Liver (tissue), 9 donors: ENCODE data around the gene ZNF552. TPM values are rescaled to one million over a fixed set of nuclear protein-coding genes. Genes with fewer than 3 reads are reported as not detected.

Source experiments
- DNase-seq: peaks from one replicate; pipeline ENCODE4 v3.0.0-alpha.2; 2017; ENCODE audit warnings: low spot score
- H3K27ac ChIP-seq, 2 donors: one replicate each; pipeline ENCODE4 v1.7.0; 2013; ENCODE audit warnings: inconsistent platforms in 2 of 2, low read length in 2 of 2, control low read depth in 1 of 2, low read depth in 1 of 2, mild to moderate bottlenecking in 1 of 2
- H3K27me3 ChIP-seq, 4 donors: one replicate each; pipeline versions ENCODE4 v1.6.1 to v1.7.0; 2013; ENCODE audit warnings: low read length in 3 of 4, inconsistent platforms in 1 of 4, mild to moderate bottlenecking in 1 of 4, moderate library complexity in 1 of 4; ENCODE audit not compliant: control insufficient read depth in 4 of 4, insufficient read depth in 4 of 4
- H3K36me3 ChIP-seq, 4 donors: one replicate each; pipeline versions ENCODE4 v1.6.1 to v1.7.0; 2013; ENCODE audit warnings: low read length in 3 of 4, mild to moderate bottlenecking in 3 of 4, low read depth in 1 of 4, moderate library complexity in 1 of 4; ENCODE audit not compliant: control insufficient read depth in 4 of 4, insufficient read depth in 3 of 4
- H3K4me1 ChIP-seq, 4 donors: one replicate each; pipeline versions ENCODE4 v1.6.1 to v1.7.0; 2013; ENCODE audit warnings: low read length in 3 of 4, mild to moderate bottlenecking in 3 of 4, moderate library complexity in 1 of 4; ENCODE audit not compliant: control insufficient read depth in 4 of 4, insufficient read depth in 4 of 4
- H3K4me3 ChIP-seq, 3 donors: one replicate each; pipeline versions ENCODE4 v1.6.1 to v1.7.0; 2013; ENCODE audit warnings: low read length in 3 of 3, control low read depth in 1 of 3, low read depth in 1 of 3, mild to moderate bottlenecking in 1 of 3
- H3K9ac ChIP-seq, 2 donors: one replicate each; pipeline ENCODE4 v1.7.0; 2013; ENCODE audit warnings: low read length in 2 of 2, mild to moderate bottlenecking in 2 of 2, moderate library complexity in 2 of 2, control low read depth in 1 of 2, low read depth in 1 of 2
- H3K9me3 ChIP-seq, 4 donors: one replicate each; pipeline versions ENCODE4 v1.6.1 to v1.7.0; 2013; ENCODE audit warnings: low read length in 3 of 4; ENCODE audit not compliant: control insufficient read depth in 4 of 4
- EGR1 ChIP-seq, 2 donors: IDR thresholded peaks; 2 replicates each; pipeline ENCODE4 v1.6.1; 2016 to 2018; ENCODE audit warnings: antibody characterized with exemption in 2 of 2, low read depth in 2 of 2
- FOXA1 ChIP-seq: IDR thresholded peaks from 2 replicates; pipeline ENCODE4 v1.6.1; 2016; ENCODE audit warnings: antibody characterized with exemption
- FOXA2 ChIP-seq: IDR thresholded peaks from 2 replicates; pipeline ENCODE4 v1.6.1; 2016; ENCODE audit warnings: antibody characterized with exemption
- GABPA ChIP-seq, 2 donors: IDR thresholded peaks in 1 of 2; conservative IDR thresholded peaks in 1 of 2; 2 replicates each; pipeline ENCODE4 v1.6.1; 2016; ENCODE audit warnings: antibody characterized with exemption in 2 of 2, mild to moderate bottlenecking in 1 of 2, moderate library complexity in 1 of 2
- HNF4A ChIP-seq, 2 donors: conservative IDR thresholded peaks; 2 replicates each; pipeline ENCODE4 v1.6.1; 2016; ENCODE audit warnings: antibody characterized with exemption in 2 of 2, mild to moderate bottlenecking in 2 of 2
- HNF4G ChIP-seq: IDR thresholded peaks from 2 replicates; pipeline ENCODE4 v1.6.1; 2016; ENCODE audit warnings: antibody characterized with exemption
- JUND ChIP-seq, 2 donors: IDR thresholded peaks; 2 replicates each; pipeline ENCODE4 v1.6.1; 2016; ENCODE audit warnings: antibody characterized with exemption in 2 of 2
- NR2F2 ChIP-seq: IDR thresholded peaks from 2 replicates; pipeline ENCODE4 v1.6.1; 2016; ENCODE audit warnings: antibody characterized with exemption
- RAD21 ChIP-seq, 2 donors: IDR thresholded peaks; 2 replicates each; pipeline ENCODE4 v1.6.1; 2016; ENCODE audit warnings: antibody characterized with exemption in 2 of 2, mild to moderate bottlenecking in 2 of 2
- RXRA ChIP-seq, 2 donors: IDR thresholded peaks; 2 replicates each; pipeline ENCODE4 v1.6.1; 2017 to 2018; ENCODE audit warnings: antibody characterized with exemption in 2 of 2, mild to moderate bottlenecking in 1 of 2
- SP1 ChIP-seq: IDR thresholded peaks from 2 replicates; pipeline ENCODE4 v1.6.1; 2018; ENCODE audit warnings: antibody characterized with exemption, mild to moderate bottlenecking
- TAF1 ChIP-seq: conservative IDR thresholded peaks from 2 replicates; pipeline ENCODE4 v1.6.1; 2016; ENCODE audit warnings: antibody characterized with exemption, mild to moderate bottlenecking
- YY1 ChIP-seq: IDR thresholded peaks from 2 replicates; pipeline ENCODE4 v1.6.1; 2016; ENCODE audit warnings: antibody characterized with exemption, mild to moderate bottlenecking
- WGBS: extraction: QIAGEN DNeasy Blood & Tissue Kit; methylation state at CpG from one replicate; pipeline ENCODE4 v1.1.7; 2013; 5-methylcytosine and 5-hydroxymethylcytosine counted together
- polyA plus RNA-seq, 2 donors: library from polyadenylated mRNA; stranded (reverse) in 1 of 2; unstranded in 1 of 2; fragments of 200-250 nt in 1 of 2; fragments of >200 nt in 1 of 2; fragmentation: Nextera tagmentation in 1 of 2; extraction: Ambion mirVana in 1 of 2; gene quantifications; one replicate each; pipeline versions ENCODE4 v1.2.1 to v1.2.3, GENCODE V29; 2013 to 2015
- total RNA-seq, 2 donors: library from RNA; depleted of rRNA; stranded (reverse); fragments of >200 nt; gene quantifications; one replicate each; pipeline ENCODE4 v1.2.3, GENCODE V29; 2014
- TF ChIP-seq, protein P1 (sequence below): fragments of 150-350 bp; IDR thresholded peaks from 2 replicates; pipeline ENCODE4 v1.5.1; 2017; ENCODE audit warnings: improper control_type of control experiment, low read depth, low read length; ENCODE audit not compliant: missing input control
- TF ChIP-seq, protein P2 (sequence below): IDR thresholded peaks from 2 replicates; pipeline ENCODE4 v1.6.1; 2016; ENCODE audit warnings: antibody characterized with exemption
- TF ChIP-seq, protein P3 (sequence below): IDR thresholded peaks from 2 replicates; pipeline ENCODE4 v1.6.1; 2016; ENCODE audit warnings: antibody characterized with exemption, mild to moderate bottlenecking
- TF ChIP-seq, protein P4 (sequence below): IDR thresholded peaks from 2 replicates; pipeline ENCODE4 v1.6.1; 2016; ENCODE audit warnings: antibody characterized with exemption
- TF ChIP-seq, protein P5 (sequence below): IDR thresholded peaks from 2 replicates; pipeline ENCODE4 v1.6.1; 2016; ENCODE audit warnings: antibody characterized with exemption
- donor health status: healthy.
- donor health status: healthy.
- donor health status: healthy.
- donor health status: healthy.
- donor health status: healthy.

Gene ZNF552
- total and polyA plus RNA-seq, 4 donors: 3.1 to 16.1 (median 5.4) TPM

DNA sequence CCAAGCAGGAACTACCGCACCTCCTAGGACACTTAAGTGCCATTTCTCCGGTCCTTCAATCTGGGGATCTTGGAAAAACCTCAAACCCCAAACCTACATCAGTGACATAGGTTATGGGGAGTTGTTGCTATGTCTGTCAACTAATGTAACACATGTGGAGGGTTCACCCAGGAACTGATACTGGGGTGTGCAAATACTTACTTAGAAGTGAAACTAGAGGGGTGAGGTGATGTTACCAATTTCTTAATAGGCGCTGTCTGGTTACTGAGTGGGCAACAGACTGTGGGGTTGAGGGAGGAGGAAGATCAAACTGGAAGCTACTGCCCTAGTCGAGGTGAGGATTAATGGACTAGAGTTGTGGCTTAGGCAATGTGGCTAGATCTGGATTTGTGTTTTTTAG lies 43.3 kb downstream of the ZNF552 start:
- Histone ChIP-seq H3K4me3 (peak overlapping the region in 2 of 3 donors; percentile 20 to 21), H3K4me1 (peaks cover 6 to 8% (median 7%) of the 10 kb centered on the region in 4 donors), H3K27me3 (no peaks in the 10 kb centered on the region), H3K9me3 (peaks cover 0 to 10% (median 3%) of the 10 kb centered on the region in 4 donors), H3K27ac (no peak overlapping the region), H3K36me3 (peaks cover 0 to 22% (median 14%) of the 10 kb centered on the region in 4 donors), H3K9ac (no peak overlapping the region)
- DNase-seq: no peak
- TF ChIP-seq SP1 (no peak), FOXA1 (no peak), JUND (IDR thresholded peaks at IDR 0.05) (no peak), RAD21 (IDR thresholded peaks at IDR 0.05) (no peak), GABPA (IDR thresholded peaks at IDR 0.05 in 1 of 2, conservative IDR thresholded peaks at IDR 0.05 in 1 of 2) (no peak), RXRA (IDR thresholded peaks at IDR 0.05) (no peak), NR2F2 (no peak), TAF1 (no peak), HNF4G (no peak), FOXA2 (no peak)
- TF ChIP-seq, protein P1, sequence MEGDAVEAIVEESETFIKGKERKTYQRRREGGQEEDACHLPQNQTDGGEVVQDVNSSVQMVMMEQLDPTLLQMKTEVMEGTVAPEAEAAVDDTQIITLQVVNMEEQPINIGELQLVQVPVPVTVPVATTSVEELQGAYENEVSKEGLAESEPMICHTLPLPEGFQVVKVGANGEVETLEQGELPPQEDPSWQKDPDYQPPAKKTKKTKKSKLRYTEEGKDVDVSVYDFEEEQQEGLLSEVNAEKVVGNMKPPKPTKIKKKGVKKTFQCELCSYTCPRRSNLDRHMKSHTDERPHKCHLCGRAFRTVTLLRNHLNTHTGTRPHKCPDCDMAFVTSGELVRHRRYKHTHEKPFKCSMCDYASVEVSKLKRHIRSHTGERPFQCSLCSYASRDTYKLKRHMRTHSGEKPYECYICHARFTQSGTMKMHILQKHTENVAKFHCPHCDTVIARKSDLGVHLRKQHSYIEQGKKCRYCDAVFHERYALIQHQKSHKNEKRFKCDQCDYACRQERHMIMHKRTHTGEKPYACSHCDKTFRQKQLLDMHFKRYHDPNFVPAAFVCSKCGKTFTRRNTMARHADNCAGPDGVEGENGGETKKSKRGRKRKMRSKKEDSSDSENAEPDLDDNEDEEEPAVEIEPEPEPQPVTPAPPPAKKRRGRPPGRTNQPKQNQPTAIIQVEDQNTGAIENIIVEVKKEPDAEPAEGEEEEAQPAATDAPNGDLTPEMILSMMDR: no peak
- TF ChIP-seq, protein P2, sequence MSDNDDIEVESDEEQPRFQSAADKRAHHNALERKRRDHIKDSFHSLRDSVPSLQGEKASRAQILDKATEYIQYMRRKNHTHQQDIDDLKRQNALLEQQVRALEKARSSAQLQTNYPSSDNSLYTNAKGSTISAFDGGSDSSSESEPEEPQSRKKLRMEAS: no peak
- TF ChIP-seq, protein P3, sequence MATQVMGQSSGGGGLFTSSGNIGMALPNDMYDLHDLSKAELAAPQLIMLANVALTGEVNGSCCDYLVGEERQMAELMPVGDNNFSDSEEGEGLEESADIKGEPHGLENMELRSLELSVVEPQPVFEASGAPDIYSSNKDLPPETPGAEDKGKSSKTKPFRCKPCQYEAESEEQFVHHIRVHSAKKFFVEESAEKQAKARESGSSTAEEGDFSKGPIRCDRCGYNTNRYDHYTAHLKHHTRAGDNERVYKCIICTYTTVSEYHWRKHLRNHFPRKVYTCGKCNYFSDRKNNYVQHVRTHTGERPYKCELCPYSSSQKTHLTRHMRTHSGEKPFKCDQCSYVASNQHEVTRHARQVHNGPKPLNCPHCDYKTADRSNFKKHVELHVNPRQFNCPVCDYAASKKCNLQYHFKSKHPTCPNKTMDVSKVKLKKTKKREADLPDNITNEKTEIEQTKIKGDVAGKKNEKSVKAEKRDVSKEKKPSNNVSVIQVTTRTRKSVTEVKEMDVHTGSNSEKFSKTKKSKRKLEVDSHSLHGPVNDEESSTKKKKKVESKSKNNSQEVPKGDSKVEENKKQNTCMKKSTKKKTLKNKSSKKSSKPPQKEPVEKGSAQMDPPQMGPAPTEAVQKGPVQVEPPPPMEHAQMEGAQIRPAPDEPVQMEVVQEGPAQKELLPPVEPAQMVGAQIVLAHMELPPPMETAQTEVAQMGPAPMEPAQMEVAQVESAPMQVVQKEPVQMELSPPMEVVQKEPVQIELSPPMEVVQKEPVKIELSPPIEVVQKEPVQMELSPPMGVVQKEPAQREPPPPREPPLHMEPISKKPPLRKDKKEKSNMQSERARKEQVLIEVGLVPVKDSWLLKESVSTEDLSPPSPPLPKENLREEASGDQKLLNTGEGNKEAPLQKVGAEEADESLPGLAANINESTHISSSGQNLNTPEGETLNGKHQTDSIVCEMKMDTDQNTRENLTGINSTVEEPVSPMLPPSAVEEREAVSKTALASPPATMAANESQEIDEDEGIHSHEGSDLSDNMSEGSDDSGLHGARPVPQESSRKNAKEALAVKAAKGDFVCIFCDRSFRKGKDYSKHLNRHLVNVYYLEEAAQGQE: no peak
- TF ChIP-seq, protein P4, sequence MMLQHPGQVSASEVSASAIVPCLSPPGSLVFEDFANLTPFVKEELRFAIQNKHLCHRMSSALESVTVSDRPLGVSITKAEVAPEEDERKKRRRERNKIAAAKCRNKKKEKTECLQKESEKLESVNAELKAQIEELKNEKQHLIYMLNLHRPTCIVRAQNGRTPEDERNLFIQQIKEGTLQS: no peak
- WGBS: 96% methylated on average over 4 of the region's 4 CpGs

DNA sequence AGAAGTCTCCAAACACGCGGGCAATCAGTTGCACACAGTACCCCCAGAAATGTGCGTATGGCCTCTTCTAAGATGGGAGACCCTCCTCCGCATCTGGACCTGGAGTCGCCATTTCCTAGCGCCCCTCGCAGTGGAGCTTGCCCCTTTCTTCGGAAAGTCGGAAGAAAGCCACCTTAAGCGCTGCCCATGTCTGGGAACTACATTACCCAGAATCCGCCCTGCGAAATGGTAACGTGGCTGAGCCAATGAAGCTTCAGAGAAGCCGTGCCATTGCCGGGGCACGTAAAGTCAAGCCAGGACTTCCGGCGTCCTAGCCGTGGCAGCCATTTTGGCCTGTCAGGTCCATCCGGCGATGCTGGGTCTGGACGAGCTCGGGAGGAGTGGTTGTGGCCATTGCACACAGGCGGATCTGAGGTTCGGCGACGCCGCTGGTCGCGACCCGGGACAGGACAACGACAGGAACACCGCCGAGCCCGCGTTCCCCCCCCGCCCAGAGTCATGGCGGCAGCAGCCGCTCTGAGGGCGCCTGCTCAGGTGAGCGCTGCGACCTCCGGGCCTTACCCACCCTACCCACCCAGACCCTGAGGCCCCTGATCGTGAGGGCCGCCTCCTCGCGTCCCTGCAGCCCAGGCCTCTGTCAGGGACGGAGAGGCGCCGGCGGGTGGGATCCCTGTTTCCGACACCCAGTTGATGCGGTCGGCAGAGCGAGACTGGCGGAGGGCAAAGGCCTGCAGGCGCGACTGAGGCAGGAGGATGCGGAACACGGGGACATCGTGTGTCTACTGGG lies 45.2 kb downstream of the ZNF552 start, which contains the start of gene ZNF586:
Gene ZNF586 (plus strand): TSS at position 332 of the 787 bp plus-strand sequence. CDS start 167 bp downstream, at position 499.
- 3% methylated on average over 61 of the region's 61 CpGs for WGBS
- peak; percentile 83 for DNase-seq
- Histone ChIP-seq H3K9ac (peak within 1 kb of the TSS in 1 of 2 donors; percentile 88), H3K4me3 (peak within 1 kb of the TSS; percentile 89 to 95 (median 95)), H3K9me3 (peaks cover 0 to 9% (median 0%) of the 10 kb centered on the region in 4 donors), H3K27ac (peak within 1 kb of the TSS in 1 of 2 donors; percentile 27), H3K4me1 (peaks cover 6 to 8% (median 7%) of the 10 kb centered on the region in 4 donors), H3K27me3 (no peaks in the 10 kb centered on the region), H3K36me3 (peaks cover 0 to 18% (median 8%) of the 10 kb centered on the region in 4 donors)
- TF ChIP-seq, protein P5, sequence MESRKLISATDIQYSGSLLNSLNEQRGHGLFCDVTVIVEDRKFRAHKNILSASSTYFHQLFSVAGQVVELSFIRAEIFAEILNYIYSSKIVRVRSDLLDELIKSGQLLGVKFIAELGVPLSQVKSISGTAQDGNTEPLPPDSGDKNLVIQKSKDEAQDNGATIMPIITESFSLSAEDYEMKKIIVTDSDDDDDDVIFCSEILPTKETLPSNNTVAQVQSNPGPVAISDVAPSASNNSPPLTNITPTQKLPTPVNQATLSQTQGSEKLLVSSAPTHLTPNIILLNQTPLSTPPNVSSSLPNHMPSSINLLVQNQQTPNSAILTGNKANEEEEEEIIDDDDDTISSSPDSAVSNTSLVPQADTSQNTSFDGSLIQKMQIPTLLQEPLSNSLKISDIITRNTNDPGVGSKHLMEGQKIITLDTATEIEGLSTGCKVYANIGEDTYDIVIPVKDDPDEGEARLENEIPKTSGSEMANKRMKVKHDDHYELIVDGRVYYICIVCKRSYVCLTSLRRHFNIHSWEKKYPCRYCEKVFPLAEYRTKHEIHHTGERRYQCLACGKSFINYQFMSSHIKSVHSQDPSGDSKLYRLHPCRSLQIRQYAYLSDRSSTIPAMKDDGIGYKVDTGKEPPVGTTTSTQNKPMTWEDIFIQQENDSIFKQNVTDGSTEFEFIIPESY: no peak
- peak; percentile 49 for TF ChIP-seq SP1
- peak; percentile 100 for TF ChIP-seq YY1
- TF ChIP-seq GABPA (IDR thresholded peaks at IDR 0.05 in 1 of 2, conservative IDR thresholded peaks at IDR 0.05 in 1 of 2): peak; percentile 78 to 95
- TF ChIP-seq JUND (IDR thresholded peaks at IDR 0.05): no peak
- TF ChIP-seq EGR1 (IDR thresholded peaks at IDR 0.05; ENCODE audit: low read depth in 2 of 2): no peak
- TF ChIP-seq, protein P2: peak; percentile 78
- TF ChIP-seq, protein P1: no peak
- TF ChIP-seq NR2F2: peak; percentile 65
- TF ChIP-seq RXRA (IDR thresholded peaks at IDR 0.05): peak; percentile 44 to 53
- no peak for TF ChIP-seq HNF4G
- peak; percentile 32 for TF ChIP-seq TAF1
- TF ChIP-seq, protein P4: no peak
- TF ChIP-seq FOXA2: no peak
- TF ChIP-seq RAD21 (IDR thresholded peaks at IDR 0.05): peak in 1 of 2 donors; percentile 58
- no peak for TF ChIP-seq HNF4A (conservative IDR thresholded peaks at IDR 0.05)
- TF ChIP-seq FOXA1: no peak
